HG03354 (cell line): ENCODE measurements around the gene LRRC75A.

ENCODE experiments used
- ATAC-seq: cut with Tn5 transposase; IDR thresholded peaks from one replicate; pipeline ENCODE4 v1.9.1; 2021; ENCODE audit warnings: mild to moderate bottlenecking; ENCODE audit not compliant: unreplicated experiment, poor library complexity, severe bottlenecking

The LRRC75A gene

GRCh38 chr17:16438557-16439302, 53.3 kb downstream of the LRRC75A start:
- peak; percentile 86 for ATAC-seq

GRCh38 chr17:16438173-16438556, 53.8 kb downstream of the LRRC75A start:
- ATAC-seq: peak; percentile 14

- no peak for ATAC-seq
Measured at GRCh38 chr17:16437083-16437482, 54.9 kb downstream of the LRRC75A start.

- no peak for ATAC-seq
Measured at GRCh38 chr17:16435925-16436886, 55.8 kb downstream of the LRRC75A start.

GRCh38 chr17:16434662-16435061, 57.3 kb downstream of the LRRC75A start:
- no peak for ATAC-seq

GRCh38 chr17:16433514-16433913, 58.5 kb downstream of the LRRC75A start:
- ATAC-seq: no peak

GRCh38 chr17:16432017-16432416, 60.0 kb downstream of the LRRC75A start:
- ATAC-seq: no peak

GRCh38 chr17:16430650-16431049, 61.3 kb downstream of the LRRC75A start:
- ATAC-seq: no peak

- ATAC-seq: no peak
Measured at GRCh38 chr17:16429083-16429482, 62.9 kb downstream of the LRRC75A start.

GRCh38 chr17:16428098-16428882, 63.7 kb downstream of the LRRC75A start:
- no peak for ATAC-seq

GRCh38 chr17:16427020-16427419, 65.0 kb downstream of the LRRC75A start:
- ATAC-seq: no peak

GRCh38 chr17:16425698-16426659, 66.0 kb downstream of the LRRC75A start:
- no peak for ATAC-seq

- no peak for ATAC-seq
Measured at GRCh38 chr17:16425202-16425601, 66.8 kb downstream of the LRRC75A start.

GRCh38 chr17:16423226-16423872, 68.6 kb downstream of the LRRC75A start:
- no peak for ATAC-seq

- ATAC-seq: no peak
Measured at GRCh38 chr17:16422416-16422815, 69.6 kb downstream of the LRRC75A start.

GRCh38 chr17:16419929-16420271, 72.1 kb downstream of the LRRC75A start:
- no peak for ATAC-seq

GRCh38 chr17:16419074-16419928, 72.7 kb downstream of the LRRC75A start:
- peak; percentile 49 for ATAC-seq

- no peak for ATAC-seq
Measured at GRCh38 chr17:16418685-16419068, 73.3 kb downstream of the LRRC75A start.
